WI38 (cell line): ENCODE data around the gene MUC21.

Experiments
- H3K4me3 ChIP-seq: 2 replicates; pipeline ENCODE4 v1.5.1; 2011; ENCODE audit warnings: low read depth, mild to moderate bottlenecking, control low read depth, low read length
- TF ChIP-seq, protein P1 (sequence below): IDR thresholded peaks from 2 replicates; pipeline ENCODE4 v1.5.1; 2012; ENCODE audit warnings: low read depth, mild to moderate bottlenecking, control low read depth, low read length

MUC21 gene

DNA sequence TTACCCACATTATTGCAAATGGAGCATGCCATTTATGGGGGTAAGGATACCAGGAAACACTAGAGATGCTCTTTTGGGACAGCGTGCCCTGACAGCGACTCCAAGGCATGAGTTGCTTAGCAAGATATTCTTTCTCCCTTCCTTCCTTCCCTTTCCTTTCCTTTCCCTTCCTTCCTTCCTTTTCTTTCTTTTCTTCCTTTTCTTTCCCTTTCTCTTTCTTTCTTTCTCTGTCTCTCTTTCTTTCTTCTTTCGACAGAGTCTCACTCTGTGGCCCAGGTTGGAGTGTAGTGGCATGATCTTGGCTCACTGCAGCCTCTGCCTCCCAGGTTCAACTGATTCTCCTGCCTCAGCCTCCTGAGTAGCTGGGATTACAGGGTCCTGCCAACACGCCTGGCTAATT lies 39.5 kb upstream of the MUC21 start:
- no peak overlapping the region for H3K4me3 ChIP-seq
- TF ChIP-seq, protein P1, sequence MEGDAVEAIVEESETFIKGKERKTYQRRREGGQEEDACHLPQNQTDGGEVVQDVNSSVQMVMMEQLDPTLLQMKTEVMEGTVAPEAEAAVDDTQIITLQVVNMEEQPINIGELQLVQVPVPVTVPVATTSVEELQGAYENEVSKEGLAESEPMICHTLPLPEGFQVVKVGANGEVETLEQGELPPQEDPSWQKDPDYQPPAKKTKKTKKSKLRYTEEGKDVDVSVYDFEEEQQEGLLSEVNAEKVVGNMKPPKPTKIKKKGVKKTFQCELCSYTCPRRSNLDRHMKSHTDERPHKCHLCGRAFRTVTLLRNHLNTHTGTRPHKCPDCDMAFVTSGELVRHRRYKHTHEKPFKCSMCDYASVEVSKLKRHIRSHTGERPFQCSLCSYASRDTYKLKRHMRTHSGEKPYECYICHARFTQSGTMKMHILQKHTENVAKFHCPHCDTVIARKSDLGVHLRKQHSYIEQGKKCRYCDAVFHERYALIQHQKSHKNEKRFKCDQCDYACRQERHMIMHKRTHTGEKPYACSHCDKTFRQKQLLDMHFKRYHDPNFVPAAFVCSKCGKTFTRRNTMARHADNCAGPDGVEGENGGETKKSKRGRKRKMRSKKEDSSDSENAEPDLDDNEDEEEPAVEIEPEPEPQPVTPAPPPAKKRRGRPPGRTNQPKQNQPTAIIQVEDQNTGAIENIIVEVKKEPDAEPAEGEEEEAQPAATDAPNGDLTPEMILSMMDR, result no peak

- TF ChIP-seq, protein P1, result no peak
- no peak overlapping the region for H3K4me3 ChIP-seq
Observed at GRCh38 chr6:30945281-30945680, 38.2 kb upstream of the MUC21 start.

DNA sequence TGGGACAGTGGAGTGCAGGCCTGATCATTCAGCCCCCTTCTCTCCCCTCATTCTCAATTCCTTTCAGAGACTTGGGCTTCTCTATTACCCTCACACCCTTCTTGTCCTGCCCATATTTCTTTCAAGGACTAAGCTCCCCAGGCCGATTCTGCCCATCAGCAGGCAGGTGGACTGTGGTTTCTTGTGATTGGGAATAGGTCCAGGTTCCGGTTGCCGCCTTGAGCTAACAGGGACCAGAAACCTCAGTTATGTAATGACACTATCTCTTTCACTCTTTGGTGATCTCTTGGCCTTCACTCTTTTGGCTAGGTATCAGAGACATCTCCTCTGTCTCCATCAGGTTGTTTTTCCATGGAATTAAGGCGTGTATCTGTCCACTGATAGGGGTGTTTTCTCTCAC lies 36.3 kb upstream of the MUC21 start:
- TF ChIP-seq, protein P1, result no peak
- H3K4me3 ChIP-seq, result no peak overlapping the region

DNA sequence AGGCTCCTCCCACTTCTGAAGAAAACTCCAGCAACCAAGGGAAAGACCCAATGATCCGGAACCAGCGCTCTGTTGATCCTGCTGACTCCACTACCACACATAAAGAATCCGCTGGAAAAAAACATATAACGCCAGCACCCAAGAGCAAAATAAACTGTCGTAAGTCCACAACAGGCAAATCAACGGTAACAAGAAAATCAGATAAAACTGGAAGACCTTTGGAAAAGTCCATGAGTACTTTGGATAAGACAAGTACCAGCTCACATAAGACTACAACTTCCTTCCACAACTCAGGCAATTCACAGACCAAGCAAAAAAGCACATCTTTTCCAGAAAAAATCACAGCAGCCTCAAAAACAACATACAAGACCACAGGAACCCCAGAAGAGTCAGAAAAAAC lies 34.7 kb upstream of the MUC21 start:
- TF ChIP-seq, protein P1, result no peak
- H3K4me3 ChIP-seq, result no peak overlapping the region

- H3K4me3 ChIP-seq, result no peak overlapping the region
- TF ChIP-seq, protein P1, result no peak
Observed at GRCh38 chr6:30951907-30952469, 31.5 kb upstream of the MUC21 start.

GRCh38 chr6:30954631-30955366 lies 28.7 kb upstream of the MUC21 start:
- no peak overlapping the region; the same call in 1 of the 2 replicates for H3K4me3 ChIP-seq
- TF ChIP-seq, protein P1, result no peak

DNA sequence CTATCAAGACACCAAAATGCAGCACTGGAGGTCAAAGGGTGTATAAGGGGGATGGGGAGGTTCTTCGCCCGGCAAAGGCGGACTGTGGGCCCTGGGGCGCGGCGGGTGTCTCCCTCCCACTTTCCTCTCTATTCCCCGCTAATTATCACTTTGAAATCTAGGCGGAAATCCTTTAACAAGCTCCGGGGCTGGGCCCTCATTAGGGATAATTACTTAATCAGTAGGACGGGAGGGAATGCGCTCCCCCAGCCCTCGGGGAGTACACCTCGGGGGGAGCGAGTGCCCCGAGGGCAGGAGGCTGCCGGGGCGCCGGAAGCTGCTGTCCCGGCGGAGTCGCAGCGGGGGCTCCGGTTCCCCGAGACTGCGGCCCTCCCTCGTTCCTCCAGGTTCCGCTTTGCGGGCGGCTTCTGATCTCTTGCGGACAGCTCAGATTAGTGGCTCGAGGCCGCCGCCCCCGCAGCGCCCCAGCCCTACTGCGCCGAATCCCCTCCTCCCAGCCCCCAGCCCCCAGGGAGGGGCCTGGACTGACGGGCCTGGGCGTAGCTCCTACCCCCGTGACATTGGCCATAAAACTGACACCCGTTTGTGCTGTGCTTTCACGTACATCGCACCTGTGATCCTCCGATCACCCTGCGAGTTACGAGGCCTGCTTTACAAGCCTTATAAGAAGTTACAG lies 28.0 kb upstream of the MUC21 start:
- TF ChIP-seq, protein P1, result no peak
- H3K4me3 ChIP-seq, result peak overlapping the region; percentile 23; the same call in 1 of the 2 replicates
